Kidney (tissue), 14 donors: ENCODE measurements around the gene LIN7B. TPM values are rescaled to one million over a fixed set of nuclear protein-coding genes. Genes with fewer than 3 reads are reported as not detected.

Experiments
- DNase-seq, 5 donors: peaks; one replicate each; pipeline ENCODE4 v3.0.0-alpha.2; 2013 to 2020
- FAIRE-seq: peaks from 2 replicates; lab custom pipeline; 2012; peaks lifted over from hg19 to GRCh38; lab: Jason Lieb, UNC
- H3K27ac ChIP-seq, 2 donors: one replicate each; pipeline ENCODE4 v1.7.0; 2013; ENCODE audit warnings: low read depth in 2 of 2, low read length in 2 of 2, inconsistent platforms in 1 of 2
- H3K27me3 ChIP-seq: one replicate; pipeline ENCODE4 v1.7.1; 2013; ENCODE audit warnings: low read length, inconsistent platforms; ENCODE audit not compliant: control insufficient read depth, insufficient read depth
- H3K36me3 ChIP-seq, 3 donors: one replicate each; pipeline versions ENCODE4 v1.7.0 to v1.7.1; 2013; ENCODE audit warnings: low read length in 3 of 3, control low read depth in 1 of 3, inconsistent platforms in 1 of 3; ENCODE audit not compliant: insufficient read depth in 3 of 3, control insufficient read depth in 2 of 3
- H3K4me1 ChIP-seq, 3 donors: one replicate each; pipeline versions ENCODE4 v1.7.0 to v1.7.1; 2013; ENCODE audit warnings: low read length in 3 of 3, inconsistent platforms in 1 of 3, low read depth in 1 of 3; ENCODE audit not compliant: control insufficient read depth in 2 of 3, insufficient read depth in 2 of 3
- H3K4me3 ChIP-seq, 3 donors: one replicate each; pipeline versions ENCODE4 v1.7.0 to v1.8.1; 2013; ENCODE audit warnings: low read length in 3 of 3, control low read depth in 1 of 3, inconsistent platforms in 1 of 3
- H3K9ac ChIP-seq, 3 donors: one replicate each; pipeline versions ENCODE4 v1.7.0 to v1.7.1; 2013; ENCODE audit warnings: low read length in 3 of 3, control low read depth in 1 of 3, inconsistent platforms in 1 of 3
- H3K9me3 ChIP-seq, 3 donors: one replicate each; pipeline versions ENCODE4 v1.7.0 to v1.7.1; 2013; ENCODE audit warnings: low read length in 3 of 3, control low read depth in 1 of 3, inconsistent platforms in 1 of 3; ENCODE audit not compliant: control insufficient read depth in 2 of 3, insufficient read depth in 1 of 3
- CTCF ChIP-seq: IDR thresholded peaks from 3 replicates; pipeline ENCODE4 v1.5.1; 2012; ENCODE audit warnings: mild to moderate bottlenecking, moderate library complexity, borderline replicate concordance; ENCODE audit not compliant: insufficient read depth; ENCODE audit errors: extremely low read depth
- intact Hi-C: fragments of 100-400 bp; cut with DNase I; formaldehyde crosslinking; loops from one replicate; pipeline ENCODE4 v1.11.1; 2022
- polyA plus RNA-seq: library from polyadenylated mRNA; stranded (reverse); fragments of 350-450 nt; fragmentation: Illumina TruSeq; extraction: RNeasy Lipid Tissue Mini Kit (QIAGEN cat#74804); gene quantifications from one replicate; pipeline ENCODE4 v1.2.3, GENCODE V29; 2014; ENCODE audit warnings: low read depth, low replicate concordance; ENCODE audit not compliant: insufficient read depth
- total RNA-seq: library from RNA; stranded (reverse); fragmentation: NEBNext Ultra II Directional; extraction: Animal tissue kit (Norgen Biotek cat#: 25700); gene quantifications from one replicate; pipeline ENCODE4 v1.2.1, GENCODE V29; 2021
- donor health status: control.
- donor health status: control.
- donor health status: control.
- donor health status: control.
- donor health status: control.
- donor health status: DM: yes; HTN: yes; CAD: no.
- donor health status: Normal renal cell carcinoma (clear cell type).

LIN7B gene
- total and polyA plus RNA-seq, 2 donors from 2014 or later: 4.7 to 9.7 TPM

DNA sequence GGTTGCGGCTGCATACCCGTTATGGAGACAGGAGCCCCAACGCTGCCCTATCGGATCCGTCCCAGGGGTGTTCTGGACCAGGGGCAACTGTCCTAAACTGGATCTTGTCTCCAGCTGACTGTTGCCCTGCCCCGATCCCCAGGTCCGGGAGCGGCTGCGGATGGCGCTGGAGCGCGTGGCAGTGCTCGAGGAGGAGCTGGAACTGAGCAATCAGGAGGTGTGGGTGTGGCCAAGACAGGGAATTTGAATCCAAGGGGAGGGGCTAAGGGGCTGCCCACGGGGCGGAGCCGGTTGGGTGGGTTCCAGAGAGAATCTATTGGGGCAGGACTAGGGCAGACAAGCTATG is 15.0 kb downstream of the LIN7B start:
- FAIRE-seq (no peak), DNase-seq (peak in 2 of 5 donors; percentile 68 to 76)
- peaks cover 0 to 13% (median 0%) of the 10 kb centered on the region in 3 donors for H3K4me1 ChIP-seq
- no peaks in the 10 kb centered on the region for H3K27me3 ChIP-seq
- H3K27ac ChIP-seq: no peak overlapping the region
- intact Hi-C loops: no loop called here
- no peak for TF ChIP-seq CTCF
- H3K36me3 ChIP-seq: no peaks in the 10 kb centered on the region
- H3K9ac ChIP-seq: no peak overlapping the region
- no peaks in the 10 kb centered on the region for H3K9me3 ChIP-seq
- H3K4me3 ChIP-seq: no peak overlapping the region

DNA sequence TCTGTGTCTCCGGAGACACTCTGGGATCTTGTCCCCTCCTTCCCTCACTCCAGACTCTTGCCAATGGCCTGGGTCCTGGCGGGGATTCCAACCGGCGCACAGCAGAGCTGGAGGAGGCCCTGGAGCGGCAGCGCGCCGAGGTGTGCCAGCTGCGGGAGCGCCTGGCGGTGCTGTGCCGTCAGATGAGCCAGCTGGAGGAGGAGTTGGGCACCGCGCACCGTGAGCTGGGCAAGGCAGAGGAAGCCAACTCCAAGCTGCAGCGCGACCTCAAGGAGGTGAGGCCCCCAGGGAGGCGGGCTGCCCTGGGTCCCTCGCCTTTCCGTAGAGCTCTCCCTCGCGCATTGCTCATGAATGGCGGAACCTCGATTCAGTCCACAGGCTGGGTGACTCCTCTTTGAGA is 16.2 kb downstream of the LIN7B start:
- FAIRE-seq: no peak
- no peak for TF ChIP-seq CTCF
- Histone ChIP-seq H3K27ac (no peak overlapping the region), H3K4me3 (no peak overlapping the region), H3K4me1 (peaks cover 0 to 15% (median 0%) of the 10 kb centered on the region in 3 donors), H3K9ac (no peak overlapping the region), H3K27me3 (no peaks in the 10 kb centered on the region), H3K36me3 (no peaks in the 10 kb centered on the region), H3K9me3 (no peaks in the 10 kb centered on the region)
- intact Hi-C loops: no loop called here
- peak in 1 of 5 donors; percentile 72 for DNase-seq

- no peak overlapping the region for H3K9ac ChIP-seq
- no peaks in the 10 kb centered on the region for H3K9me3 ChIP-seq
- no peak for TF ChIP-seq CTCF
- no peaks in the 10 kb centered on the region for H3K36me3 ChIP-seq
- peak overlapping the region in 1 of 2 donors; percentile 47 for H3K27ac ChIP-seq
- DNase-seq (peak in 3 of 5 donors; percentile 37 to 77 (median 47)), FAIRE-seq (no peak)
- intact Hi-C loops: no loop called here
- peaks cover 0 to 11% (median 0%) of the 10 kb centered on the region in 3 donors for H3K4me1 ChIP-seq
- no peaks in the 10 kb centered on the region for H3K27me3 ChIP-seq
- H3K4me3 ChIP-seq: peak overlapping the region in 2 of 3 donors; percentile 7 to 21
These were observed 18.9 kb downstream of the LIN7B start for GRCh38 chr19:49132974-49133609.
